ENCODE results near the gene DMXL2. TPM values are rescaled to one million over a fixed set of nuclear protein-coding genes. Genes with fewer than 3 reads are reported as not detected.
"Not testable (repeated sequence)": the region's sequence is repeated elsewhere in the genome, so short reads cannot be mapped to it uniquely, and the experiment has no call there.

DMXL2 gene
- total and polyA plus RNA-seq, 3 donors from 2014 or later = 54.5 to 81.3 (median 64.4) TPM

DNA sequence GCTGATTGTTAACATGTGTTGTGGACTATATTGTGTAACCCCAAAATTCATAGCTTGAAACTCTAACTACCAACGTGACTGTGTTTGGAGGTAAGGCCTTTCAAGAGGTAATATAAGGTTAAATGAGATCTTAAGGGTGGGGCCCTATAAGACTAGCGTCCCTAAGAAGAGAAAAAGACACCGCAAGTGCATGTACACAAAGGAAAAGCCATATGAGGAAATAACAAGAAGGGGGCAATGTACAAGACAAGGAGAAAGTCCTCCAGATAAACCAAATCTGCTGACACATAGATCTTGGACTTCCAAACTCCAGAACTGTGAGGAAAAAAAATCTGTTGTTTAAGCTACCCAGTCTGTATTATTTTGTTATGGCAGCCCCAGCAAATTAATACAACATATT lies 8.6 kb downstream of the DMXL2 start:
- no peaks in the 10 kb centered on the region for H3K36me3 ChIP-seq (ENCODE audit: low read depth, missing control alignments)
- TF ChIP-seq, protein P1, sequence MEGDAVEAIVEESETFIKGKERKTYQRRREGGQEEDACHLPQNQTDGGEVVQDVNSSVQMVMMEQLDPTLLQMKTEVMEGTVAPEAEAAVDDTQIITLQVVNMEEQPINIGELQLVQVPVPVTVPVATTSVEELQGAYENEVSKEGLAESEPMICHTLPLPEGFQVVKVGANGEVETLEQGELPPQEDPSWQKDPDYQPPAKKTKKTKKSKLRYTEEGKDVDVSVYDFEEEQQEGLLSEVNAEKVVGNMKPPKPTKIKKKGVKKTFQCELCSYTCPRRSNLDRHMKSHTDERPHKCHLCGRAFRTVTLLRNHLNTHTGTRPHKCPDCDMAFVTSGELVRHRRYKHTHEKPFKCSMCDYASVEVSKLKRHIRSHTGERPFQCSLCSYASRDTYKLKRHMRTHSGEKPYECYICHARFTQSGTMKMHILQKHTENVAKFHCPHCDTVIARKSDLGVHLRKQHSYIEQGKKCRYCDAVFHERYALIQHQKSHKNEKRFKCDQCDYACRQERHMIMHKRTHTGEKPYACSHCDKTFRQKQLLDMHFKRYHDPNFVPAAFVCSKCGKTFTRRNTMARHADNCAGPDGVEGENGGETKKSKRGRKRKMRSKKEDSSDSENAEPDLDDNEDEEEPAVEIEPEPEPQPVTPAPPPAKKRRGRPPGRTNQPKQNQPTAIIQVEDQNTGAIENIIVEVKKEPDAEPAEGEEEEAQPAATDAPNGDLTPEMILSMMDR (IDR thresholded peaks at IDR 0.05) = no peak
- no peak for TF ChIP-seq POLR2A (IDR thresholded peaks at IDR 0.05)
- no peaks in the 10 kb centered on the region for H3K9me3 ChIP-seq
- no peak overlapping the region for H3K27ac ChIP-seq
- H3K27me3 ChIP-seq = no peaks in the 10 kb centered on the region
- H3K4me3 ChIP-seq = no peak overlapping the region
- intact Hi-C loops (cut with DNase I; ENCODE audit: low total_unique reads) = no loop called here
- H3K4me1 ChIP-seq = no peaks in the 10 kb centered on the region
- no peak for DNase-seq
- 95 to 97% methylated on average over 3 of the region's 3 CpGs for WGBS, 2 donors

DNA sequence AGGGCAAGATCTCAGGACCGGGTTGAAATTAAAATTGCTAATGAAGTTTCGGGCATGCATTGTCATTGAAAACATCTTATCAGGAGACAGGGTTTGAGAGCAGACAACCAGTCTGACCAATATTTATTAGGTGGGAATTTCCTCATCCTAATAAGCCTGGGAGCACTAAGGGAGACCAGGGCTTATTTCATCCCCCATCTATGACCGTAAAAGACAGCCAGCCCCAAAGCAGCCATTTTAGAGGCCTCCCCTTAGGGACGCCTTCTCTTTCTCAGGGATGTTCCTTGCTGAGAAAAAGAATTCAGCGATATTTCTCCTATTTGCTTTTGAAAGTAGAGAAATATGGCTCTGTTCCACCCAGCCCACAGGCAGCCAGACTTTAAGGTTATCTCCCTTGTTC lies 9.9 kb downstream of the DMXL2 start:
- H3K27ac ChIP-seq; DNase-seq; intact Hi-C loops (cut with DNase I; ENCODE audit: low total_unique reads); H3K9me3 ChIP-seq; H3K4me1 ChIP-seq; H3K36me3 ChIP-seq (ENCODE audit: low read depth, missing control alignments); H3K4me3 ChIP-seq; H3K27me3 ChIP-seq: not testable (repeated sequence)
- 94 to 97% methylated on average over 5 of the region's 5 CpGs for WGBS, 2 donors

DNA sequence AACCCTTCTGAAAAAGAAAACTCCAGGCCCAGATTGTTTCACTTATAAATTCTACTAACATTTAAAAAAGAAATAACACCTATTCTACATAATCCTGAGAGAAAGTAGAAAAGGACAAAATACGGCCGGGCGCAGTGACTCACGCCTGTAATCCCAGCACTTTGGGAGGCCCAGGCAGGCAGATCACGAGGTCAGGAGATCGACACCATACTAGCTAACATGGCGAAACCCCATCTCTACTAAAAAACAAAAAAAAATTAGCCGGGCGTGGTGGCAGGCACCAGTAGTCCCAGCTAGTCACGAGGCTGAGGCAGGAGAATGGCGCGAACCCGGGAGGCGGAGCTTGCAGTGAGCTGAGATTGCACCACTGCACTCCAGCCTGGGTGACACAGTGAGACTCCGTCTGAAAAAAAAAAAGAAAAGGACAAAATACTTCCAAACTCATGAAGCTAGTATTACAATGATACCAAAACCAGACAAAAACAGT lies 19.1 kb downstream of the DMXL2 start:
- H3K36me3 ChIP-seq (ENCODE audit: low read depth, missing control alignments); H3K27ac ChIP-seq; H3K4me1 ChIP-seq; DNase-seq; H3K27me3 ChIP-seq; H3K4me3 ChIP-seq; H3K9me3 ChIP-seq; intact Hi-C loops (cut with DNase I; ENCODE audit: low total_unique reads): not testable (repeated sequence)
- 92 to 96% methylated on average over 15 of the region's 15 CpGs for WGBS, 2 donors

DNA sequence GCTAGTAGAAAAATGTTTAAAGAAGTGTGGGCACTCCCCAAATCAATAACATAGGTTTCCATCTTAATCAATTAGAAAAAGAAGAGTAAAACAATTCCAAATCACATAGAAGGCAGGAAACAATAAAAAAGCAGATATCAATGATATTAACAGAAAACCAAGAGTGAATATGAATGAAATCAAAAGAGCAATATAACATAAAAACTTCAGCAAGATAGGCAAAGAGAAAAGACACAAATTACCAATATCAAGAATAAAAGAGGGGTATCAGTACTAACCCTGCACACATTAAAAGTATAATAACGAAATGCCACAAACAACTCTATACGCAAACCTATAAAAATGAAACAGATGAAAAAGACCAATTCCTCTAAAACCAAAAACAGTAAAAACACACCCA lies 19.6 kb downstream of the DMXL2 start:
- Histone ChIP-seq H3K27ac (no peak overlapping the region), H3K9me3 (no peaks in the 10 kb centered on the region), H3K4me3 (no peak overlapping the region), H3K27me3 (no peaks in the 10 kb centered on the region), H3K36me3 (ENCODE audit: low read depth, missing control alignments) (no peaks in the 10 kb centered on the region), H3K4me1 (no peaks in the 10 kb centered on the region)
- WGBS, 2 donors = 97% methylated on average over 2 of the region's 2 CpGs
- intact Hi-C loops (cut with DNase I; ENCODE audit: low total_unique reads) = no loop called here
- TF ChIP-seq, protein P1 (IDR thresholded peaks at IDR 0.05) = no peak
- TF ChIP-seq POLR2A (IDR thresholded peaks at IDR 0.05) = no peak
- DNase-seq = no peak

DNA sequence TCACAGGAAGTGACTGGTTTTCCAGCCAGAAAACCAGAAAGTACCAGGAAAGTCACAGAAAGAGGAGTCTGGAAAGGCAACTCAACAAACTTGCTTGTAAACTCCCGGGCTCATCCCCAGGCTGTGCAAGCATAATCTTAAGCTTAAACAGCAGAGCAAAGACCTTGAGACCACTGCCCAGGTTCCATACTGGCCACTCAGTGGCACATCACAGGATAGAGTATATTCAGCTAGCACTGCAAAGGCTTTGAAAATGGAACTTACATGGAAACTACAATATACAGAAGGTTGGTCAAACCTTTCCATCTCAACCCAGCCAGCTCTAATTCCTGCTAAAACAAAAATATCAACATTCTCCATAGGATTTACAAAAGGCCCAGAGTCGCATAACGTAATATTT lies 20.1 kb downstream of the DMXL2 start:
- 65 to 80% methylated on average over 3 of the region's 3 CpGs for WGBS, 2 donors
- H3K9me3 ChIP-seq = no peaks in the 10 kb centered on the region
- DNase-seq = no peak
- no peak for TF ChIP-seq POLR2A (IDR thresholded peaks at IDR 0.05)
- TF ChIP-seq, protein P1 (IDR thresholded peaks at IDR 0.05) = no peak
- no peaks in the 10 kb centered on the region for H3K27me3 ChIP-seq
- intact Hi-C loops (cut with DNase I; ENCODE audit: low total_unique reads) = no loop called here
- no peak overlapping the region for H3K27ac ChIP-seq
- no peak overlapping the region for H3K4me3 ChIP-seq
- H3K4me1 ChIP-seq = no peaks in the 10 kb centered on the region
- no peaks in the 10 kb centered on the region for H3K36me3 ChIP-seq (ENCODE audit: low read depth, missing control alignments)

DNA sequence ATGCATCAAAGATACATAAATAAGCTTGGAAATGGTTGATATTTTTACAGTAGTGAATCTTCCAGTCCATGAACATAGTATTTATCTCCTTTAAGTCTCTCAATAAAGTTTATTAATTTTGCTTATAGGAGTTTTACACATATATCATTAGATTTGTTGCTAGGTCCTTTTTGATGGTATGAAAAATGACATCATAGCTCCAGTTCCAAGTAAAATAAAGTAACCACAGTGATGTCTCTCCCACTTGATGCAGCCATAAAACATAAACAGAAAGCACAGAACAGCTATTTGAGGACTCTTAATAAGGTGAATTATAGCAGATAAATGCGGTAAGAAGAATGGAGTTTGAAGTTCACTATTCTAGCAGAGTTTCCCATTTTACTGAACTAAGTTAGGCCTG lies 20.8 kb downstream of the DMXL2 start:
- no peaks in the 10 kb centered on the region for H3K4me1 ChIP-seq
- DNase-seq = no peak
- no peak for TF ChIP-seq POLR2A (IDR thresholded peaks at IDR 0.05)
- TF ChIP-seq, protein P1 (IDR thresholded peaks at IDR 0.05) = no peak
- H3K27me3 ChIP-seq = no peaks in the 10 kb centered on the region
- intact Hi-C loops (cut with DNase I; ENCODE audit: low total_unique reads) = no loop called here
- no peaks in the 10 kb centered on the region for H3K36me3 ChIP-seq (ENCODE audit: low read depth, missing control alignments)
- no peak overlapping the region for H3K27ac ChIP-seq
- no peak overlapping the region for H3K4me3 ChIP-seq
- H3K9me3 ChIP-seq = no peaks in the 10 kb centered on the region
- 78 to 93% methylated on average over 1 of the region's 1 CpG for WGBS, 2 donors
